ENCODE measurements around the gene PTPRG. TPM values are rescaled to one million over a fixed set of nuclear protein-coding genes. Genes with fewer than 3 reads are reported as not detected.

PTPRG gene
- total RNA-seq, 4 donors from 2014 or later, result 21.1 to 54.2 (median 30.6) TPM

GRCh38 chr3:61780016-61780415 is 218.6 kb downstream of the PTPRG start:
- H3K4me3 ChIP-seq, result no peak overlapping the region
- no peak overlapping the region for H3K27ac ChIP-seq
- H3K4me1 ChIP-seq, result peaks cover 26 to 30% of the 10 kb centered on the region in 2 donors
- no peak for ATAC-seq
- no peak for DNase-seq
- no peaks in the 10 kb centered on the region for H3K27me3 ChIP-seq
- no peaks in the 10 kb centered on the region for H3K9me3 ChIP-seq
- no peaks in the 10 kb centered on the region for H3K36me3 ChIP-seq
- intact Hi-C loops (cut with DNase I; ENCODE audit: low total_unique reads), result no loop called here
- in situ Hi-C loops (cut with MboI; ENCODE audit: low sequenced_read_pairs in 4 of 4), result no loop called here
- TF ChIP-seq, protein P1, sequence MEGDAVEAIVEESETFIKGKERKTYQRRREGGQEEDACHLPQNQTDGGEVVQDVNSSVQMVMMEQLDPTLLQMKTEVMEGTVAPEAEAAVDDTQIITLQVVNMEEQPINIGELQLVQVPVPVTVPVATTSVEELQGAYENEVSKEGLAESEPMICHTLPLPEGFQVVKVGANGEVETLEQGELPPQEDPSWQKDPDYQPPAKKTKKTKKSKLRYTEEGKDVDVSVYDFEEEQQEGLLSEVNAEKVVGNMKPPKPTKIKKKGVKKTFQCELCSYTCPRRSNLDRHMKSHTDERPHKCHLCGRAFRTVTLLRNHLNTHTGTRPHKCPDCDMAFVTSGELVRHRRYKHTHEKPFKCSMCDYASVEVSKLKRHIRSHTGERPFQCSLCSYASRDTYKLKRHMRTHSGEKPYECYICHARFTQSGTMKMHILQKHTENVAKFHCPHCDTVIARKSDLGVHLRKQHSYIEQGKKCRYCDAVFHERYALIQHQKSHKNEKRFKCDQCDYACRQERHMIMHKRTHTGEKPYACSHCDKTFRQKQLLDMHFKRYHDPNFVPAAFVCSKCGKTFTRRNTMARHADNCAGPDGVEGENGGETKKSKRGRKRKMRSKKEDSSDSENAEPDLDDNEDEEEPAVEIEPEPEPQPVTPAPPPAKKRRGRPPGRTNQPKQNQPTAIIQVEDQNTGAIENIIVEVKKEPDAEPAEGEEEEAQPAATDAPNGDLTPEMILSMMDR (IDR thresholded peaks at IDR 0.05 in 4 of 5, conservative IDR thresholded peaks at IDR 0.05 in 1 of 5), result no peak
- TF ChIP-seq POLR2A (IDR thresholded peaks at IDR 0.05), result no peak

GRCh38 chr3:61780455-61781228 is 219.3 kb downstream of the PTPRG start:
- ATAC-seq, result no peak
- Histone ChIP-seq H3K4me3 (no peak overlapping the region), H3K27ac (no peak overlapping the region), H3K4me1 (peaks cover 23 to 24% of the 10 kb centered on the region in 2 donors), H3K27me3 (no peaks in the 10 kb centered on the region), H3K36me3 (no peaks in the 10 kb centered on the region), H3K9me3 (no peaks in the 10 kb centered on the region)
- in situ Hi-C loops (cut with MboI; ENCODE audit: low sequenced_read_pairs in 4 of 4) (no loop called here), intact Hi-C loops (cut with DNase I; ENCODE audit: low total_unique reads) (no loop called here)
- DNase-seq, result no peak
- TF ChIP-seq, protein P1 (IDR thresholded peaks at IDR 0.05 in 4 of 5, conservative IDR thresholded peaks at IDR 0.05 in 1 of 5), result no peak
- TF ChIP-seq POLR2A (IDR thresholded peaks at IDR 0.05), result no peak

DNA sequence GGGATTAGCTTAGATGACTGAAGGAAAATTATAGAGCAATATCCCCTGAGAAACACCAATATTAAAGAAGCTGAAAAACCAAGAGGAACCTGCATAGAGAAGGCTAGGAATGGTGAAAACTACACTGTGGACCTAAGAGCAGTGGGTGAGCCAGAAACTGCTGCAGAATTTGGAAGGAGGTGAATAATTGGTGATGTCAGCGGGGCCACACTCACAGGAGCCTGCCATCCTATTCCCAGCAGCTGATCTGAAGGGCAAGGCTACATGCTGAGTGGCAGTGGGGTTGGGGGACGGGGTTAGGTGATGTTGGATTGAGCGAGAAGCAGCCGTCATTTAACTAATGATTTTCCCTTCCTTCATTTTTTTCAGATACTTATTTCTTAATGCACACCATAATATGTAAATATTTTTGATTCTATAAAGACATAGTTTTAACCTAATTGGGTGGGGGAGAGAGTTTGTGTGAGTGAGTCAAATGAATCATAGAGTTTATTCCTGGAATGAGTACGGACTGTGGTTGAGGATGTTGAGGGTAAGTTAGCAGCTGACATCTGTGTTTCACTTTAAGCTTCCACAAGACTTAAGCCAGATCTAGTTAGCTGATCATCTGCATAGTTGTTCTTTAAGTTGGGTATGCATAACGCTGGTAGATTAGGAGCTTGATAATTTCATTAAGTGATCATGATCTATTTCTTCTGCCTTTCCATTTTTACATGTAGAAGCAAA is 222.8 kb downstream of the PTPRG start:
- intact Hi-C loops (cut with DNase I; ENCODE audit: low total_unique reads) (no loop called here), in situ Hi-C loops (cut with MboI; ENCODE audit: low sequenced_read_pairs in 4 of 4) (no loop called here)

GRCh38 chr3:61788623-61789507 is 227.5 kb downstream of the PTPRG start:
- no peak overlapping the region for H3K4me3 ChIP-seq
- no peak for ATAC-seq
- no peak for DNase-seq
- H3K27ac ChIP-seq, result no peak overlapping the region
- H3K27me3 ChIP-seq, result no peaks in the 10 kb centered on the region
- no peaks in the 10 kb centered on the region for H3K9me3 ChIP-seq
- peaks cover 12 to 25% of the 10 kb centered on the region in 2 donors for H3K4me1 ChIP-seq
- intact Hi-C loops (cut with DNase I; ENCODE audit: low total_unique reads), result no loop called here
- H3K36me3 ChIP-seq, result no peaks in the 10 kb centered on the region
- in situ Hi-C loops (cut with MboI; ENCODE audit: low sequenced_read_pairs in 4 of 4), result no loop called here
- no peak for TF ChIP-seq POLR2A (IDR thresholded peaks at IDR 0.05)
- TF ChIP-seq, protein P1 (IDR thresholded peaks at IDR 0.05 in 4 of 5, conservative IDR thresholded peaks at IDR 0.05 in 1 of 5), result no peak

More for the DNA sequence above, 222.8 kb downstream of the PTPRG start:
- ATAC-seq, result no peak
- Histone ChIP-seq H3K27me3 (no peaks in the 10 kb centered on the region), H3K27ac (no peak overlapping the region), H3K4me3 (no peak overlapping the region), H3K9me3 (no peaks in the 10 kb centered on the region), H3K36me3 (no peaks in the 10 kb centered on the region), H3K4me1 (peaks cover 4 to 10% of the 10 kb centered on the region in 2 donors)
- no peak for DNase-seq
- no peak for TF ChIP-seq POLR2A (IDR thresholded peaks at IDR 0.05)
- TF ChIP-seq, protein P1 (IDR thresholded peaks at IDR 0.05 in 4 of 5, conservative IDR thresholded peaks at IDR 0.05 in 1 of 5), result no peak
